Kidney epithelial cell (primary cell): ENCODE results near the gene FAM184A. TPM values are rescaled to one million over a fixed set of nuclear protein-coding genes. Genes with fewer than 3 reads are reported as not detected.

ENCODE experiments used
- DNase-seq: peaks from one replicate; pipeline ENCODE4 v3.0.0-alpha.2; 2010; ENCODE audit warnings: low read depth
- H3K27me3 ChIP-seq: 2 replicates; pipeline ENCODE4 v1.6.0; 2011; ENCODE audit warnings: low read length; ENCODE audit not compliant: control insufficient read depth, insufficient read depth
- H3K36me3 ChIP-seq: 2 replicates; pipeline ENCODE4 v1.5.1; 2011; ENCODE audit warnings: low read length; ENCODE audit not compliant: control insufficient read depth, insufficient read depth
- H3K4me3 ChIP-seq: 2 replicates; pipeline ENCODE4 v1.5.1; 2011; ENCODE audit warnings: low read depth, mild to moderate bottlenecking, control low read depth, low read length
- CTCF ChIP-seq: IDR thresholded peaks from 2 replicates; pipeline ENCODE4 v1.5.1; 2011; ENCODE audit warnings: mild to moderate bottlenecking, moderate library complexity, low read length, control low read depth, inconsistent platforms; ENCODE audit not compliant: insufficient read depth, poor library complexity, severe bottlenecking
- total RNA-seq: library from RNA; depleted of rRNA; stranded (reverse); fragments of >200 nt; gene quantifications from 2 replicates; pipeline ENCODE4 v1.2.3, GENCODE V29; 2015

FAM184A gene
- total RNA-seq, 1 donor from 2014 or later, result 2.0 TPM

GRCh38 chr6:118923035-118923434, 155.4 kb downstream of the FAM184A start:
- Histone ChIP-seq H3K27me3 (no peaks in the 10 kb centered on the region), H3K36me3 (no peaks in the 10 kb centered on the region), H3K4me3 (no peak overlapping the region)
- DNase-seq, result no peak
- no peak for TF ChIP-seq CTCF

GRCh38 chr6:118921084-118921483, 157.4 kb downstream of the FAM184A start:
- Histone ChIP-seq H3K27me3 (no peaks in the 10 kb centered on the region), H3K36me3 (no peaks in the 10 kb centered on the region), H3K4me3 (no peak overlapping the region)
- no peak for TF ChIP-seq CTCF
- DNase-seq, result no peak

- no peaks in the 10 kb centered on the region for H3K36me3 ChIP-seq
- no peak for DNase-seq
- no peak for TF ChIP-seq CTCF
- no peak overlapping the region for H3K4me3 ChIP-seq
- H3K27me3 ChIP-seq, result no peaks in the 10 kb centered on the region
These were observed 160.1 kb downstream of the FAM184A start for GRCh38 chr6:118918329-118918725.

GRCh38 chr6:118917546-118918328, 160.7 kb downstream of the FAM184A start:
- DNase-seq, result no peak
- Histone ChIP-seq H3K36me3 (no peaks in the 10 kb centered on the region), H3K27me3 (no peaks in the 10 kb centered on the region), H3K4me3 (no peak overlapping the region)
- no peak for TF ChIP-seq CTCF

- H3K4me3 ChIP-seq, result no peak overlapping the region
- DNase-seq, result no peak
- no peak for TF ChIP-seq CTCF
- no peaks in the 10 kb centered on the region for H3K27me3 ChIP-seq
- no peaks in the 10 kb centered on the region for H3K36me3 ChIP-seq
These were observed 163.9 kb downstream of the FAM184A start for GRCh38 chr6:118914598-118914997.

- H3K36me3 ChIP-seq, result no peaks in the 10 kb centered on the region
- no peak for TF ChIP-seq CTCF
- no peak for DNase-seq
- no peak overlapping the region for H3K4me3 ChIP-seq
- no peaks in the 10 kb centered on the region for H3K27me3 ChIP-seq
These were observed 165.3 kb downstream of the FAM184A start for GRCh38 chr6:118913161-118913560.
